Endometrium (tissue), 2 donors: ENCODE data around the gene SF3B5.
"Not testable (repeated sequence)": the region's sequence is repeated elsewhere in the genome, so short reads cannot be mapped to it uniquely, and the experiment has no call there.

Experiments
- FAIRE-seq: peaks from 2 replicates; lab custom pipeline; 2012; peaks lifted over from hg19 to GRCh38; lab: Jason Lieb, UNC
- donor health status: control.
- donor health status: control.

SF3B5 gene

DNA sequence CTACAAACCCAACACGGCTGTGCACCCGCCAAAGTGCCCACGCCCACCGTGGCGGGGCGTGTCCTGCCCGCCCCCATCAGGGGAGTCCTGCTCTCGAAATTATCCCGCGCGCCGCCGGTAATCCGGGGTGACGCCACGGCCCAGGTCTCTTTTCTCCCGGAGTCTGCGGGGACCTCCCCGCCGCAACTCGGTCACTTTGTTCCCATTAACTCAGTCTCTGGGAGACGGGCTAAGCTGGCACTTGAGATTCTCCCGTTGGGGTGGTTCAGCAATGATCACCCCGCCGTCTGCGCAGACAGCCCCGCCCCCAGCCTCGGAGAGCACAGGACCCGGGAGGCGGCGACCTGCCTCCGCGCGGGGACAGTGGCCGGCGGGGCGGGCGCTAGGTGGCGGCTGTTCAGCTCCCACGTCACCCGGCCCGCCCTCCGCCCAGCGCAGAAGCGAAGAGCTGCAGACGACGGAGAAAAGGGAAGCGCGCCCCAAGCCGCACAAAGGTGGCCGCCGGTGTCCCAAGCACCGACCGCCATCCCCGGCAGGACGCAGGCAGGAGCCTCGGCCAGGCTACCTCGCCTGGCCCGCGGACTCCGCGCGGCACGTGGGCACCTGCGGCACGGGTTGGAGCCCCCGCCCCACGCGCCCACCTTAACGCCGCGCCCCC is 31.5 kb downstream of the SF3B5 start:
- no peak for FAIRE-seq

DNA sequence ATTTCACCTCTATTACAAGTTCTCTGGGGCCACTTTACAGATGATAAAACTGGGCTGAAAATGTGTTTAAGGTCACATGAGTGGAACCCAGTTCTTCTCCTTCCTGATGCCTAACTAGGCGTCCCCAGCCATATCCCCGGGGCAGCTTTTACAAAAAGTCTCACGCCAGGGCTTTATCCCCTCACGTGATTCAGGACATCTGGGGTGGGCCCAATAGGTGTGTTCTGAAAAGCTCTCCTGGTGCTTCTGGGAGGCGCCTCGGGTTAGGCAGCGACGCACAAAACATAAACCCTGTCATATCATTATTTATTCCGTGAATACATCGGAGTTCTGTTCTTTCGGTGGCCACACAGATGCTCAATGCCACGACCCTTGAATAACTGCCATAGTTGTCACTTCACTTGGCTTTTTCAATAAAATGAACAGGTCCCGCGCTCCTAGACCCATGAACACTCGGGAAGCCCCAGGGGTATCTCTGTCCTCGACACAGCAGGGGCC is 32.1 kb downstream of the SF3B5 start:
- no peak for FAIRE-seq

- FAIRE-seq: no peak
These were observed 32.6 kb downstream of the SF3B5 start for GRCh38 chr6:144062786-144063185.

- no peak for FAIRE-seq
These were observed 36.2 kb downstream of the SF3B5 start for GRCh38 chr6:144059139-144059538.

DNA sequence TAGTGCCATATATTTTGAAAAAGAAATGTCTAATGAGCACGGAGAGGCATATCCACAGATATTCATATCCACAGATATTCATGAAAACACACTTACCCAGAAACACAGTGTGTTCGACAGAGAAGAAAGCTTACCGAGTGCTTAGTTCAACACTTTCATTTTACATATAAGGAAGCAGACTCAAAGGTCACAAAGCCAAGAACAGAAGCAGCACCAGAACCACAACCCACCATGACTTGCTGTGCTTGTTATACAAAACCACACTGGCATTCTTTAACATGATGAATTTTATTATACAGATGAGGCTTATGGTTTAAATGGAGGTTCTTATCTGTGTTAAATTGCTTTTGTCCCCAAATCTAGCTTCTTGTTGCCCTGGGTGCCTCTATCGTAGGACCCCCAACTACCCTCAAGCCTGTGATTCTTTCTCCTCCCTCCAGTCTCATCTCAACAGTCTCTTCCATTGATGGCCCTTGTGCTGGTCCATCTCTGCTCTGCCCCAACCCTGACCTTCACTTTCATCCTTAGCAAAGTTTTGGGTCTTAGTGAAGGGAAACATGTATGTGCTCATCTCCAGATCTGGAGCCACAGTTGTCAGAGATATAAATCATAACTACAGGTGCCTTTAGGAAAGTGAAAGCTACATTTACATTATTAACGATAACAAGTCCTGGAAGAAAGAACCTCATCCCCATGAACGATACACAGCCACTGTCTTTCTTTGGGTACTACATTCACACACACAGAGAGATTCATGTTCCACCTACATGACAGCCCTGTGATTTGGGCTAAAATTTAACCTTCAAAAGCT is 40.0 kb downstream of the SF3B5 start:
- FAIRE-seq: no peak

- no peak for FAIRE-seq
These were observed 41.8 kb downstream of the SF3B5 start for GRCh38 chr6:144053601-144054000.

GRCh38 chr6:144052488-144052887 is 42.9 kb downstream of the SF3B5 start:
- no peak for FAIRE-seq

GRCh38 chr6:144049386-144049785 is 46.0 kb downstream of the SF3B5 start:
- FAIRE-seq: no peak

DNA sequence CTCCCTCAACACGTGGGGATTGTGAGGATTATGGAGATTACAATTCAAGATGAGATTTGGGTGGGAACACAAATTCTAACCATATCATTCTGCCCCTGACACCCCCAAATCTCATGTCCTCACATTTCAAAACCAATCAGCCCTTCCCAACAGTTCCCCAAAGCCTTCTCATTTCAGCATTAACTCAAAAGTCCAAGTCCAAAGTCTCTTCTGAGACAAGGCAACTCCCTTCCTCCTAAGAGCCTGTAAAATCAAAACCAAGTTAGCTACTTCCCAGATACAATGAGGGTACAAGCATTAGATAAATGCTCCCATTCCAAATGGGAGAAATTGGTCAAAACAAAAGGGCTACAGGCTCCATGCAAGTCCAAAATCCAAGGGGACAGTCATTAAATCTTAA is 47.7 kb downstream of the SF3B5 start:
- no peak for FAIRE-seq

DNA sequence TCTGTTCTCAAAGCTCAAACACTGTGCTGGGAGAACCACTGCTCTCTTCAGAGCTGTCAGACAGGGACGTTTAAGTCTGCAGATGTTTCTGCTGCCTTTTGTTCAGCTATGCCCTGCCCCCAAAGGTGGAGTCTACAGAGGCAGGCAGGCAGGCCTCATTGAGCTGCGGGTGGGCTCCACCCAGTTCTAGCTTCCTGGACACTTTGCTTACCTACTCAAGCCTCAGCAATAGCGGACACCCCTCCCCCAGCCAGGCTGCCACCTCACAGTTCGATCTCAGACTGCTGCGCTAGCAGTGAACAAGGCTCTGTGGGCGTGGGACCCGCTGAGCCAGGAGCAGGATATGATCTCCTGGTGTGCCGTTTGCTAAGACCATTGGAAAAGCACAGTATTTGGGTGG is 48.7 kb downstream of the SF3B5 start:
- not testable (repeated sequence) for FAIRE-seq

GRCh38 chr6:144044989-144045388 is 50.4 kb downstream of the SF3B5 start:
- not testable (repeated sequence) for FAIRE-seq
